Activated T-cell treated with anti-CD3 and anti-CD28 coated beads, Interleukin-2, amount 50 U/mL, for 72 hours (primary cell): ENCODE results near the gene PINLYP. TPM values are rescaled to one million over a fixed set of nuclear protein-coding genes. Genes with fewer than 3 reads are reported as not detected.
A peak's percentile ranks its signal among the peaks of the same experiment; 100 is the strongest.

Source experiments
- ATAC-seq, 2 donors: fragments of 150-1000 bp; cut with Tn5 transposase; replicated peaks in 1 of 2; 2 replicates each; pipeline ENCODE4 v1.10.0; 2021; ENCODE audit warnings: moderate library complexity in 2 of 2, mild to moderate bottlenecking in 1 of 2
- DNase-seq, 2 donors: peaks; one replicate each; pipeline ENCODE4 v3.0.0; 2021 to 2022; ENCODE audit warnings: mixed read lengths in 1 of 2
- H3K27ac Mint-ChIP-seq: one replicate; pipeline ENCODE4 v1.8.0; 2022; ENCODE audit warnings: mild to moderate bottlenecking, moderate library complexity, mixed read lengths
- H3K27me3 Mint-ChIP-seq: one replicate; pipeline ENCODE4 v1.8.0; 2022; ENCODE audit warnings: low read depth, mixed read lengths
- H3K36me3 Mint-ChIP-seq, 2 donors: one replicate each; pipeline ENCODE4 v1.8.0; 2022; ENCODE audit warnings: mixed read lengths in 2 of 2, mild to moderate bottlenecking in 1 of 2; ENCODE audit not compliant: insufficient read depth in 2 of 2
- H3K4me1 Mint-ChIP-seq: one replicate; pipeline ENCODE4 v1.8.0; 2022; ENCODE audit warnings: low read depth, mixed read lengths
- H3K4me3 Mint-ChIP-seq, 2 donors: one replicate each; pipeline ENCODE4 v1.8.0; 2022; ENCODE audit warnings: mild to moderate bottlenecking in 2 of 2, mixed read lengths in 2 of 2, moderate library complexity in 2 of 2
- H3K9me3 Mint-ChIP-seq, 2 donors: one replicate each; pipeline ENCODE4 v1.8.0; 2022; ENCODE audit warnings: mixed read lengths in 2 of 2
- total RNA-seq, 2 donors: library from RNA; stranded (reverse); gene quantifications; one replicate each; pipeline ENCODE4 v1.2.3, GENCODE V29; 2022

PINLYP gene
- total RNA-seq, 2 donors from 2014 or later: 8.9 to 18.1 TPM

GRCh38 chr19:43554317-43554895 is 21.2 kb upstream of the PINLYP start:
- Mint-ChIP-seq H3K4me3 (no peak overlapping the region), H3K27ac (no peak overlapping the region), H3K36me3 (peaks cover 7 to 14% of the 10 kb centered on the region in 2 donors)

GRCh38 chr19:43555185-43555770 is 20.3 kb upstream of the PINLYP start:
- peaks cover 12% of the 10 kb centered on the region for H3K4me1 Mint-ChIP-seq
- H3K27ac Mint-ChIP-seq: peak overlapping the region; percentile 60
- peaks cover 7 to 15% of the 10 kb centered on the region in 2 donors for H3K36me3 Mint-ChIP-seq
- peak; percentile 73 to 88 for ATAC-seq
- no peaks in the 10 kb centered on the region for H3K9me3 Mint-ChIP-seq
- H3K4me3 Mint-ChIP-seq: no peak overlapping the region
- peak; percentile 80 to 84 for DNase-seq
- H3K27me3 Mint-ChIP-seq: no peaks in the 10 kb centered on the region

More at GRCh38 chr19:43554317-43554895, 21.2 kb upstream of the PINLYP start:
- DNase-seq (no peak), ATAC-seq (no peak)
- peaks cover 10% of the 10 kb centered on the region for H3K4me1 Mint-ChIP-seq
- H3K9me3 Mint-ChIP-seq: no peaks in the 10 kb centered on the region
- no peaks in the 10 kb centered on the region for H3K27me3 Mint-ChIP-seq

- H3K4me3 Mint-ChIP-seq: no peak overlapping the region
- no peak overlapping the region for H3K27ac Mint-ChIP-seq
- H3K4me1 Mint-ChIP-seq: peaks cover 52% of the 10 kb centered on the region
- H3K36me3 Mint-ChIP-seq: peaks cover 11 to 19% of the 10 kb centered on the region in 2 donors
- ATAC-seq: no peak
- no peak for DNase-seq
- peaks cover 0 to 2% of the 10 kb centered on the region in 2 donors for H3K9me3 Mint-ChIP-seq
- H3K27me3 Mint-ChIP-seq: no peaks in the 10 kb centered on the region
Observed at GRCh38 chr19:43560687-43561086, 14.9 kb upstream of the PINLYP start.

- peaks cover 0 to 2% of the 10 kb centered on the region in 2 donors for H3K9me3 Mint-ChIP-seq
- H3K4me1 Mint-ChIP-seq: peaks cover 51% of the 10 kb centered on the region
- DNase-seq (no peak), ATAC-seq (no peak)
- H3K4me3 Mint-ChIP-seq: no peak overlapping the region
- peak overlapping the region; percentile 94 for H3K27ac Mint-ChIP-seq
- H3K36me3 Mint-ChIP-seq: peaks cover 11 to 19% of the 10 kb centered on the region in 2 donors
- no peaks in the 10 kb centered on the region for H3K27me3 Mint-ChIP-seq
Observed at GRCh38 chr19:43561139-43561970, 14.2 kb upstream of the PINLYP start.

DNA sequence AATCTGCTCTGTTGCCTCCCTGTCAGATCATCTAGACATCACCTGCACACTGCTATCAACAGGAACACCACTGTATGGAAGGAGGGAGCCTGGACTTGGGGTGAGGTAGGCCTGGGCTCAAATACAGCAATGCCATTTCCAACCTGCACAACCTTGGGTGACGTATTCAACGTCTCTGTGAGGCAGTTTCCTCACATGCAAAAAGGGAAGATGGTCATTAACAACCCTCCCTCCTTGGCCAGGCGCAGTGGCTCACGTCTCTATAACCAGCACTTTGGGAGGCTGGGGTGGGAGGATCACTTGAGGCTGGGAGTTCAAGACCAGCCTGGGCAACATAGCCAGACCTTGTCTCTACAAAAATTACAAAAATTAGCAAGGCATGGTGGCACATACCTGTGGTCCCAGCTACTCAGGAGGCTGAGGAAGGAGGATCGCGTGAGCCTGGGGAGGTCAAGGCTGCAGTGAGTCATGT is 13.3 kb upstream of the PINLYP start:
- H3K36me3 Mint-ChIP-seq: peaks cover 11 to 21% of the 10 kb centered on the region in 2 donors
- DNase-seq: no peak
- peak overlapping the region; percentile 94 for H3K27ac Mint-ChIP-seq
- peaks cover 0 to 2% of the 10 kb centered on the region in 2 donors for H3K9me3 Mint-ChIP-seq
- no peaks in the 10 kb centered on the region for H3K27me3 Mint-ChIP-seq
- no peak for ATAC-seq
- H3K4me1 Mint-ChIP-seq: peaks cover 51% of the 10 kb centered on the region
- H3K4me3 Mint-ChIP-seq: peak overlapping the region; percentile 65 to 75

GRCh38 chr19:43562698-43563241 is 12.8 kb upstream of the PINLYP start:
- Mint-ChIP-seq H3K36me3 (peaks cover 11 to 19% of the 10 kb centered on the region in 2 donors), H3K4me3 (peak overlapping the region; percentile 65 to 75), H3K27ac (peak overlapping the region; percentile 94), H3K4me1 (peaks cover 51% of the 10 kb centered on the region), H3K27me3 (no peaks in the 10 kb centered on the region), H3K9me3 (peaks cover 0 to 2% of the 10 kb centered on the region in 2 donors)
- ATAC-seq: peak; percentile 94 to 96
- DNase-seq: peak; percentile 71 to 79

GRCh38 chr19:43563816-43564457 is 11.7 kb upstream of the PINLYP start:
- Mint-ChIP-seq H3K4me3 (peak overlapping the region; percentile 5 to 25), H3K36me3 (peaks cover 11 to 17% of the 10 kb centered on the region in 2 donors)

GRCh38 chr19:43564800-43565199 is 10.8 kb upstream of the PINLYP start:
- DNase-seq: no peak
- Mint-ChIP-seq H3K27ac (no peak overlapping the region), H3K4me3 (no peak overlapping the region), H3K27me3 (no peaks in the 10 kb centered on the region), H3K36me3 (peaks cover 11 to 16% of the 10 kb centered on the region in 2 donors), H3K4me1 (peaks cover 56% of the 10 kb centered on the region), H3K9me3 (peaks cover 0 to 2% of the 10 kb centered on the region in 2 donors)
- ATAC-seq: no peak

More at GRCh38 chr19:43563816-43564457, 11.7 kb upstream of the PINLYP start:
- ATAC-seq: no peak
- no peaks in the 10 kb centered on the region for H3K27me3 Mint-ChIP-seq
- H3K4me1 Mint-ChIP-seq: peaks cover 51% of the 10 kb centered on the region
- DNase-seq: no peak
- peaks cover 0 to 2% of the 10 kb centered on the region in 2 donors for H3K9me3 Mint-ChIP-seq
- H3K27ac Mint-ChIP-seq: peak overlapping the region; percentile 66

DNA sequence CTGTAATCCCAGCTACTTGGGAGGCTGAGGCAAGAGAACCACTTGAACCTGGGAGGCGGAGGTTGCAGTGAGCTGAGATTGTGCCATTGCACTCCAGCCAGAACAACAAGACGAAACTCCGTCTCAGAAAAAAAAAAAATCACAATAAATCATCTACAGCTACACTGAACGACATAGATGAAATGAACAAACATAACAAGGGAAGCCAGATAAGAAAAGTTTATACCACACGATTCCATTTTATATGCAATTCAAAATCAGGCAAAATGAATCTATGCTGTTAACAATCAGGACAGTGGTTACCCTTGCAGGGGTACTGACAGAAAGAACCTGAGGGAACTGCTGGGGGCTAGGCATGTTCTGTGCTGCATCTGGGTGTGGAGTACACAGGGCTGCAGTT is 5.9 kb upstream of the PINLYP start:
- ATAC-seq (no peak), DNase-seq (no peak)
- no peaks in the 10 kb centered on the region for H3K9me3 Mint-ChIP-seq
- no peak overlapping the region for H3K4me3 Mint-ChIP-seq
- no peak overlapping the region for H3K27ac Mint-ChIP-seq
- H3K36me3 Mint-ChIP-seq: peaks cover 0 to 3% of the 10 kb centered on the region in 2 donors
- peaks cover 36% of the 10 kb centered on the region for H3K4me1 Mint-ChIP-seq
- no peaks in the 10 kb centered on the region for H3K27me3 Mint-ChIP-seq

DNA sequence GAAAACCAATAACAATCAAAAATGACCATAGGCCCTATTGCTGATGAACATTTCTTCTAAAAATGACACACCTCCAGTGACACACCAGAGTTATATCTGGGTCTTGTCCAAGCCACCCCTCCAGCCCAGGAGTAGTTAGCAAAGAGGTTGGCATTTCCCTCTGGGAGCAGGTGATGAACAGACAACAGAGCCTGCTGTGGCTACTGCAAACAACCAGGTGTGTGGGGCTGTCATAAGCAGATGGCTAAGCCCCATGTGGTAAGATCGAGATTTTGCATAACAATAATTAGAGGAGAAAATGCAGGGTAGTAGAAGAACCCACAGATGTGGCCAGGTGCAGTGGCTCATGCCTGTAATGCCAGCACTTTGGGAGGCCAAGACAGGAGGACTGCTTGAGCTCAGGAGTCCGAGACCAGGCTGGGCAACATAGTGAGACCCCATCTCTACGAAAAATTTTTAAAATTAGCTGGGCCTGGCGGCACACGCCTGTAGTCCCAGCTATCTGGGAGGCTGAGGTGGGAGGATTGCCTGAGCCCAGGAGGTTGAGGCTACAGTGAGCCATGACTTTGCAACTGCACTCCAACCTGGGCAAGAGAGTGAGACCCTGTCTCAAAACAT is 5.3 kb upstream of the PINLYP start:
- Mint-ChIP-seq H3K36me3 (peaks cover 0 to 7% of the 10 kb centered on the region in 2 donors), H3K27ac (peak overlapping the region; percentile 64), H3K9me3 (no peaks in the 10 kb centered on the region), H3K27me3 (no peaks in the 10 kb centered on the region), H3K4me1 (peaks cover 37% of the 10 kb centered on the region), H3K4me3 (no peak overlapping the region)
- ATAC-seq: no peak
- DNase-seq: no peak

- ATAC-seq: no peak
- H3K9me3 Mint-ChIP-seq: no peaks in the 10 kb centered on the region
- H3K4me3 Mint-ChIP-seq: no peak overlapping the region
- H3K4me1 Mint-ChIP-seq: peaks cover 53% of the 10 kb centered on the region
- H3K27ac Mint-ChIP-seq: peak overlapping the region; percentile 89
- peaks cover 0 to 4% of the 10 kb centered on the region in 2 donors for H3K36me3 Mint-ChIP-seq
- DNase-seq: no peak
- H3K27me3 Mint-ChIP-seq: no peaks in the 10 kb centered on the region
Observed at GRCh38 chr19:43572171-43572588, 3.4 kb upstream of the PINLYP start.
